Colonic mucosa (tissue), 4 donors: ENCODE measurements around the gene F10. TPM values are rescaled to one million over a fixed set of nuclear protein-coding genes. Genes with fewer than 3 reads are reported as not detected.

ENCODE experiments used
- DNase-seq: peaks from one replicate; pipeline ENCODE4 v3.0.0-alpha.2; 2020
- H3K27ac ChIP-seq: fragments of 200-600 bp; one replicate; pipeline ENCODE4 v1.8.0; 2021
- H3K27me3 ChIP-seq: fragments of 200-600 bp; one replicate; pipeline ENCODE4 v1.8.0; 2021
- H3K36me3 ChIP-seq: fragments of 200-600 bp; one replicate; pipeline ENCODE4 v1.8.0; 2021
- H3K4me1 ChIP-seq: fragments of 200-600 bp; one replicate; pipeline ENCODE4 v1.8.0; 2021; ENCODE audit warnings: mild to moderate bottlenecking
- H3K4me3 ChIP-seq: fragments of 200-600 bp; one replicate; pipeline ENCODE4 v1.8.0; 2021
- H3K9ac ChIP-seq, 2 donors: one replicate each; pipeline ENCODE4 v1.7.0; 2013; ENCODE audit warnings: control low read depth in 2 of 2, low read depth in 2 of 2, low read length in 2 of 2
- H3K9me3 ChIP-seq: fragments of 200-600 bp; one replicate; pipeline ENCODE4 v1.8.0; 2021
- intact Hi-C: fragments of 100-400 bp; cut with DNase I; formaldehyde crosslinking; loops from one replicate; pipeline ENCODE4 v1.14.1; 2022
- total RNA-seq, 2 donors: library from RNA; stranded (reverse); fragmentation: NEBNext Ultra II Directional in 1 of 2; extraction: Animal tissue kit (Norgen Biotek cat#: 25700) in 1 of 2; gene quantifications; one replicate each; pipeline ENCODE4 v1.2.1, GENCODE V29; 2021
- TF ChIP-seq, protein P1 (sequence below): fragments of 200-600 bp; IDR thresholded peaks from one replicate; pipeline ENCODE4 v1.8.0; 2022; ENCODE audit warnings: antibody characterized with exemption, mild to moderate bottlenecking
- donor health status: healthy.
- donor health status: DM: no; HTN: no; CAD: no.
- donor health status: DM: no; HTN: no; CAD: no.

The F10 gene
- total RNA-seq, 2 donors from 2014 or later, result 1.5 to 4.1 TPM

DNA sequence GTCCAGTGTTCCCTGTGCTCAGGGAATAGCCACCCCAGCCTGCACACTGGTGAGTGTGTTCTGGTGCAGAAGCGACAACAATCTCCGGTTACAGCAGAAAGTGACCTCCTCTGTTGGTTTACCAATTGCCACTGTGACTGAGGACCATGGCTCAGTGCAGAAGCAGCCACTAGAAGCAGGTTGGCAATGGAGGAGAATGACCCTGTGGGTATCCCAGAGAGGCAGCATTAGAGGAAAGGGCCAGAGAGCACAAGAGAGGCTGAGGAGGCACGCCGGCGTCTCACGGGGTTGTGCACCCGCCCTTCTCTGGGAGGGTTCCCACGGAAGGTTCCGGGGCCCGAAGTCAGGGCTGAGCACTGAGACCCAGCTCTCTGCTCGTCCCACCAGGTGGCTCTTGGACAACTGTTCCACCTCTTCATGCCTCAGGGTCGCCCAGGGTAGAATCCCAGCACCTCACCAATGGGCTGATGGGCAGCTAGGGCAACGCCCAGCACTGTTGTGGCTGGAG lies 49.9 kb downstream of the F10 start:
- Histone ChIP-seq H3K9me3 (no peaks in the 10 kb centered on the region), H3K36me3 (no peaks in the 10 kb centered on the region), H3K4me1 (peaks cover 5% of the 10 kb centered on the region), H3K4me3 (no peak overlapping the region), H3K27ac (no peak overlapping the region), H3K9ac (no peak overlapping the region), H3K27me3 (no peaks in the 10 kb centered on the region)
- TF ChIP-seq, protein P1, sequence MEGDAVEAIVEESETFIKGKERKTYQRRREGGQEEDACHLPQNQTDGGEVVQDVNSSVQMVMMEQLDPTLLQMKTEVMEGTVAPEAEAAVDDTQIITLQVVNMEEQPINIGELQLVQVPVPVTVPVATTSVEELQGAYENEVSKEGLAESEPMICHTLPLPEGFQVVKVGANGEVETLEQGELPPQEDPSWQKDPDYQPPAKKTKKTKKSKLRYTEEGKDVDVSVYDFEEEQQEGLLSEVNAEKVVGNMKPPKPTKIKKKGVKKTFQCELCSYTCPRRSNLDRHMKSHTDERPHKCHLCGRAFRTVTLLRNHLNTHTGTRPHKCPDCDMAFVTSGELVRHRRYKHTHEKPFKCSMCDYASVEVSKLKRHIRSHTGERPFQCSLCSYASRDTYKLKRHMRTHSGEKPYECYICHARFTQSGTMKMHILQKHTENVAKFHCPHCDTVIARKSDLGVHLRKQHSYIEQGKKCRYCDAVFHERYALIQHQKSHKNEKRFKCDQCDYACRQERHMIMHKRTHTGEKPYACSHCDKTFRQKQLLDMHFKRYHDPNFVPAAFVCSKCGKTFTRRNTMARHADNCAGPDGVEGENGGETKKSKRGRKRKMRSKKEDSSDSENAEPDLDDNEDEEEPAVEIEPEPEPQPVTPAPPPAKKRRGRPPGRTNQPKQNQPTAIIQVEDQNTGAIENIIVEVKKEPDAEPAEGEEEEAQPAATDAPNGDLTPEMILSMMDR, result no peak
- no peak for DNase-seq
- intact Hi-C loops, result no loop called here

DNA sequence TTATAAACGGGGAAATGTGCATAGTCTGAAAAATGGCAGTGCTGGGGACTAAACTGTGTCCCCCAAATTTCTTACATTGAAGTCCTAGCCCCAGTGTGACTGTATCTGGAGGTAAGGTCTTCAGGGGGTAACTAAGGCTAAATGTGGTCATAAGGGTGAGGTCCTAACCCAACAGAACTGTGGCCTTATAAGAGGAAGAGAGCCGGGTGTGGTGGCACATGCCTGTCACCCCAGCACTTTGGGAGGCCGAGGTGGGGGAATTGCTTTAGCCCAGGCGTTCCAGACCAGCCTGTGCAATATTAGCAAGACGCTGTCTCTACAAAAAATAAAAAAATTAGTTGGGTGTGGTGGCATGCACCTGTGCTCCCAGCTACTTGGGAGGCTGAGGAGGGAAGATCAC lies 53.7 kb downstream of the F10 start:
- TF ChIP-seq, protein P1, result no peak
- no peak overlapping the region for H3K9ac ChIP-seq
- H3K27me3 ChIP-seq, result no peaks in the 10 kb centered on the region
- H3K9me3 ChIP-seq, result no peaks in the 10 kb centered on the region
- no peaks in the 10 kb centered on the region for H3K36me3 ChIP-seq
- H3K4me3 ChIP-seq, result no peak overlapping the region
- no peak overlapping the region for H3K27ac ChIP-seq
- intact Hi-C loops, result no loop called here
- DNase-seq, result peak; percentile 63
- H3K4me1 ChIP-seq, result peaks cover 5% of the 10 kb centered on the region

DNA sequence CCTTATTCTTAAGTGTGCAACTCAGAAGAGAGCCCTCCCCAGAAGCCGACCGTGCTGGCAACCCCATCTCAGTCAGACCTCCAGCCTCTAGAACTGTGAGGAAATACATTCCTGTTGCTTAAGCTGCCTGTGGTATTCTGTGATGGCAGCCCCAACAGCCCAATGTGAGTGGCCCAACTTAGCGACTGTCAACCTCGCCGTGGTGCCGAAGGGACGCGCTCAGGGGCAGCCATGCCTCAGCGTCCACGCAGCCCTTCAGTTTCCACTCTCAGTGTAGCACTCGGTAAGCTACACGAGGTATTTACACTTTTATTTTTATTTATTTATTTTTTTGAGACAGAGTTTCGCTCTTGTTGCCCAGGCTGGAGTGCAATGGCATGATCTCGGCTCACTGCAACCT lies 54.2 kb downstream of the F10 start:
- Histone ChIP-seq H3K4me1 (peaks cover 5% of the 10 kb centered on the region), H3K36me3 (no peaks in the 10 kb centered on the region)
- intact Hi-C loops, result no loop called here

DNA sequence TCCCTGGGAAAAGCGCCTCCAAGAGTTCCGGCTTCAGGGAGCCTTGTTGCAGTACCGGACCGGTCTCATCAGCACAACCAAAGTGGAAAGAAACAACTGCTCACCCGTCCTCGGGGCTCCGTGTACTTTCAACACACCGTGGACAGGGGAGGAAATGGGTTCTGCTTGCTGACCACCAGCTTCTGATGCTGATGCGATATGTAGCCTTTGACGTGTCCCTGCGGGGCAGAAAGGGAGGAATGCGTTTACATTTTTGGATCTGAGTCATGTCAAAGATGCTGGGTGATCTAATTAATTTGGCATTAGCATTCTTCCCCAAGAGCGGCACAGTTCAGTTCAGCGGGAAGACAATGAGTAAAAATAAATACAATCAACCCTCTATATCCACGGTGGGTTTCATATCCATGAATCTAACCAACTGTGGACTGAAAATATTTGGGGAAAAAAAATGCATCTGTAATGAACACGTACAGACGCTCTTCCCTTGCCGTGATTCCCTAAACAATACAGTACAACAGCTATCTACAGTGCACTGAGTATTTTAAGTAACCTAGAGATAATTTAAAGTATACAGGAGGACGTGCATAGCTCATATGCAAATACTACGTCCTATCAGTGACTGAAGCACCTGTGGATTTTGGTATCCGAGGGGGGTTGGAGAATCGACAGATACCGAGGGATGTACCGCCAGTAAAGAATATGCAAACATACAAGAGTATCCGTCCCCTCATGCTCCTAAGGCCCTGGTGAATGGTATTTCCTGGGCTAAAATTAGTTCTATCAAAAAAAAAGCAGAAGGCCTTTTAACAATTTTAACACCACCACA lies 55.7 kb downstream of the F10 start:
- peaks cover 5% of the 10 kb centered on the region for H3K4me1 ChIP-seq
- intact Hi-C loops, result no loop called here
- H3K27me3 ChIP-seq, result no peaks in the 10 kb centered on the region
- TF ChIP-seq, protein P1, result no peak
- H3K9ac ChIP-seq, result no peak overlapping the region
- H3K36me3 ChIP-seq, result no peaks in the 10 kb centered on the region
- no peak overlapping the region for H3K4me3 ChIP-seq
- no peak for DNase-seq
- H3K27ac ChIP-seq, result no peak overlapping the region
- no peaks in the 10 kb centered on the region for H3K9me3 ChIP-seq

More for the DNA sequence above, 54.2 kb downstream of the F10 start:
- Histone ChIP-seq H3K9ac (no peak overlapping the region), H3K9me3 (no peaks in the 10 kb centered on the region), H3K27ac (no peak overlapping the region), H3K4me3 (no peak overlapping the region), H3K27me3 (no peaks in the 10 kb centered on the region)
- no peak for DNase-seq
- TF ChIP-seq, protein P1, result no peak

DNA sequence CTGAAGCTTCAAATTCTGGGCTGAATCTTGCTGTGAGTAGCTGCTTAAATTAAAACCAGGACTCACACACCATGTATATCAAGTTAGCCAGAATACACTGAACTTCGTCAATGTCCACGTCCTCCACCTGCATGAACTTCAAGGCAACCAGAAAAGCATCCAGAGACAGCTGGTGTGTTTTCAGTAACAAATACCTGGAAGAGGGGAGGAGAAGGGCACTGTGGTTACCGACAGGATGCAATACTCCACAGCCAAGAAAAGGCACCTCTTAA lies 56.2 kb downstream of the F10 start:
- H3K27ac ChIP-seq, result no peak overlapping the region
- no peak for DNase-seq
- intact Hi-C loops, result no loop called here
- H3K9ac ChIP-seq, result no peak overlapping the region
- no peaks in the 10 kb centered on the region for H3K9me3 ChIP-seq
- no peak overlapping the region for H3K4me3 ChIP-seq
- no peaks in the 10 kb centered on the region for H3K27me3 ChIP-seq
- no peaks in the 10 kb centered on the region for H3K36me3 ChIP-seq
- peaks cover 5% of the 10 kb centered on the region for H3K4me1 ChIP-seq
- TF ChIP-seq, protein P1, result no peak
